ENCODE data around the gene SLAMF8. TPM values are rescaled to one million over a fixed set of nuclear protein-coding genes. Genes with fewer than 3 reads are reported as not detected.

Gene SLAMF8
- total RNA-seq, 1 experiment from 2014 or later: not detected

- Histone ChIP-seq H4K20me1 (ENCODE audit: control insufficient read depth, insufficient read depth, insufficient read length) (no peaks in the 10 kb centered on the region), H2BK20ac (ENCODE audit: low read depth, low read length, poor library complexity, severe bottlenecking) (no peak overlapping the region), H3K27ac (ENCODE audit: insufficient read length, low read depth, low read length) (no peak overlapping the region), H2BK120ac (ENCODE audit: low read depth, low read length, poor library complexity, severe bottlenecking) (no peak overlapping the region), H4K8ac (replicated peaks; ENCODE audit: insufficient read length, low read depth, low read length) (no peak overlapping the region), H3K4me1 (ENCODE audit: insufficient read depth, low read length) (no peaks in the 10 kb centered on the region), H3K4ac (ENCODE audit: low read depth, low read length) (no peak overlapping the region), H3K79me1 (ENCODE audit: insufficient read depth, low read depth, low read length, poor library complexity, severe bottlenecking) (no peaks in the 10 kb centered on the region), H4K91ac (ENCODE audit: insufficient read length, low read depth, low read length) (no peak overlapping the region), H2BK5ac (ENCODE audit: insufficient read length, low read length) (no peak overlapping the region), H3K23ac (ENCODE audit: insufficient read length, low read depth, low read length) (no peak overlapping the region), H3K18ac (ENCODE audit: insufficient read length, low read depth, low read length) (no peak overlapping the region), H3K14ac (ENCODE audit: insufficient read depth, low read length) (no peak overlapping the region), H3K23me2 (ENCODE audit: insufficient read length, low read depth, low read length, poor library complexity, severe bottlenecking) (peaks cover 6% of the 10 kb centered on the region), H2AFZ (ENCODE audit: low read length) (no peak overlapping the region), H2AK5ac (ENCODE audit: insufficient read length, low read length) (no peak overlapping the region), H3K4me2 (ENCODE audit: insufficient read depth, insufficient read length, low read length) (peak overlapping the region; percentile 49), H2BK15ac (ENCODE audit: low read depth, low read length) (no peak overlapping the region), H3K56ac (ENCODE audit: insufficient read length, low read depth, low read length) (no peak overlapping the region), H3K79me2 (ENCODE audit: insufficient read depth, low read length) (no peaks in the 10 kb centered on the region), H3K9ac (ENCODE audit: extremely low read depth, insufficient read length, low read length) (no peak overlapping the region), H3K27me3 (ENCODE audit: insufficient read depth, low read length) (peaks cover 6% of the 10 kb centered on the region; the same call in 1 of the 2 replicates), H2BK12ac (ENCODE audit: insufficient read length, low read depth, low read length) (no peak overlapping the region), H3T11ph (ENCODE audit: low read length) (no peak overlapping the region), H3K9me3 (ENCODE audit: control insufficient read depth, low read depth, low read length) (no peaks in the 10 kb centered on the region), H4K5ac (ENCODE audit: insufficient read length, low read depth, low read length) (no peak overlapping the region)
- TF ChIP-seq, protein P1, sequence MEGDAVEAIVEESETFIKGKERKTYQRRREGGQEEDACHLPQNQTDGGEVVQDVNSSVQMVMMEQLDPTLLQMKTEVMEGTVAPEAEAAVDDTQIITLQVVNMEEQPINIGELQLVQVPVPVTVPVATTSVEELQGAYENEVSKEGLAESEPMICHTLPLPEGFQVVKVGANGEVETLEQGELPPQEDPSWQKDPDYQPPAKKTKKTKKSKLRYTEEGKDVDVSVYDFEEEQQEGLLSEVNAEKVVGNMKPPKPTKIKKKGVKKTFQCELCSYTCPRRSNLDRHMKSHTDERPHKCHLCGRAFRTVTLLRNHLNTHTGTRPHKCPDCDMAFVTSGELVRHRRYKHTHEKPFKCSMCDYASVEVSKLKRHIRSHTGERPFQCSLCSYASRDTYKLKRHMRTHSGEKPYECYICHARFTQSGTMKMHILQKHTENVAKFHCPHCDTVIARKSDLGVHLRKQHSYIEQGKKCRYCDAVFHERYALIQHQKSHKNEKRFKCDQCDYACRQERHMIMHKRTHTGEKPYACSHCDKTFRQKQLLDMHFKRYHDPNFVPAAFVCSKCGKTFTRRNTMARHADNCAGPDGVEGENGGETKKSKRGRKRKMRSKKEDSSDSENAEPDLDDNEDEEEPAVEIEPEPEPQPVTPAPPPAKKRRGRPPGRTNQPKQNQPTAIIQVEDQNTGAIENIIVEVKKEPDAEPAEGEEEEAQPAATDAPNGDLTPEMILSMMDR (conservative IDR thresholded peaks at IDR 0.05): no peak
- no peaks in the 10 kb centered on the region for H3K36me3 Mint-ChIP-seq (ENCODE audit: insufficient read depth in 1 of 3, low read depth in 3 of 3)
- H3K4me1 Mint-ChIP-seq: peaks cover 6 to 10% of the 10 kb centered on the region in 2 experiments
- peak overlapping the region; percentile 73 to 93 for H3K4me3 Mint-ChIP-seq
- no peak overlapping the region for H3K27ac Mint-ChIP-seq
- H3K9me3 Mint-ChIP-seq: no peaks in the 10 kb centered on the region
- H3K27me3 Mint-ChIP-seq (ENCODE audit: low read depth): peaks cover 50% of the 10 kb centered on the region
- no CpG with 5 or more reads among the region's 6 CpGs for WGBS (ENCODE audit: extremely low coverage, insufficient read length, low lambda C conversion rate)
- no peak for DNase-seq
Observed at GRCh38 chr1:159853417-159854115, 26.9 kb downstream of the SLAMF8 start.
